GM23248 (cell line): ENCODE results near the gene TRIM32. TPM values are rescaled to one million over a fixed set of nuclear protein-coding genes. Genes with fewer than 3 reads are reported as not detected.

ENCODE experiments used
- DNase-seq: peaks from one replicate; pipeline ENCODE4 v3.0.0-alpha.2; 2015
- H2AFZ ChIP-seq: fragments of 200-600 bp; sonication (generic); 2 replicates; pipeline ENCODE4 v1.6.1; 2016; ENCODE audit warnings: antibody characterized with exemption
- H3F3A ChIP-seq: fragments of 200-600 bp; sonication (generic); 2 replicates; pipeline ENCODE4 v1.6.1; 2016; ENCODE audit warnings: mild to moderate bottlenecking, antibody characterized with exemption, mixed run types; ENCODE audit not compliant: insufficient read depth
- H3K27ac ChIP-seq: fragments of 200-600 bp; sonication (generic); 2 replicates; pipeline ENCODE4 v1.5.1; 2016; ENCODE audit warnings: mild to moderate bottlenecking
- H3K27me3 ChIP-seq: fragments of 200-600 bp; sonication (generic); replicated peaks from 2 replicates; pipeline ENCODE4 v1.6.1; 2016; ENCODE audit warnings: mild to moderate bottlenecking; ENCODE audit not compliant: insufficient read depth
- H3K36me3 ChIP-seq: fragments of 200-600 bp; sonication (generic); 2 replicates; pipeline ENCODE4 v1.6.1; 2016; ENCODE audit warnings: low read depth, mild to moderate bottlenecking
- H3K4me1 ChIP-seq: fragments of 200-600 bp; sonication (generic); 2 replicates; pipeline ENCODE4 v1.6.1; 2016; ENCODE audit warnings: mild to moderate bottlenecking; ENCODE audit not compliant: insufficient read depth
- H3K4me2 ChIP-seq: fragments of 200-600 bp; sonication (generic); one replicate; pipeline ENCODE4 v1.6.1; 2016; ENCODE audit warnings: mild to moderate bottlenecking; ENCODE audit not compliant: unreplicated experiment
- H3K4me3 ChIP-seq: fragments of 200-600 bp; sonication (generic); 2 replicates; pipeline ENCODE4 v1.5.1; 2016; ENCODE audit warnings: mild to moderate bottlenecking
- H3K79me2 ChIP-seq: fragments of 200-600 bp; sonication (generic); 2 replicates; pipeline ENCODE4 v1.6.1; 2016; ENCODE audit warnings: mild to moderate bottlenecking; ENCODE audit not compliant: insufficient read depth
- H3K9ac ChIP-seq: fragments of 200-600 bp; sonication (generic); 2 replicates; pipeline ENCODE4 v1.6.1; 2016; ENCODE audit warnings: mild to moderate bottlenecking
- H3K9me2 ChIP-seq: fragments of 200-600 bp; sonication (generic); 2 replicates; pipeline ENCODE4 v1.6.1; 2016; ENCODE audit warnings: mixed run types, mild to moderate bottlenecking, moderate library complexity; ENCODE audit not compliant: insufficient read depth
- H3K9me3 ChIP-seq: fragments of 200-600 bp; sonication (generic); one replicate; pipeline ENCODE4 v1.6.1; 2017; ENCODE audit warnings: low read depth
- H4K20me1 ChIP-seq: fragments of 200-600 bp; sonication (generic); 2 replicates; pipeline ENCODE4 v1.6.0; 2016; ENCODE audit not compliant: insufficient read depth
- EZH2 ChIP-seq: fragments of 200-600 bp; sonication (generic); IDR thresholded peaks from 2 replicates; pipeline ENCODE4 v1.6.1; 2018; ENCODE audit warnings: antibody characterized with exemption, mild to moderate bottlenecking; ENCODE audit not compliant: insufficient read depth, poor library complexity, severe bottlenecking
- EZH2phosphoT487 ChIP-seq: fragments of 200-600 bp; sonication (generic); IDR thresholded peaks from 2 replicates; pipeline ENCODE4 v1.6.1; 2018; ENCODE audit warnings: antibody characterized with exemption, moderate library complexity, mild to moderate bottlenecking, low read depth; ENCODE audit not compliant: insufficient read depth
- WGBS, 2 experiments: methylation state at CpG; one replicate each; pipeline ENCODE4 v1.1.6; 2015 to 2017; ENCODE audit warnings: low lambda C conversion rate in 2 of 2, low coverage in 1 of 2; ENCODE audit errors: missing lambda C conversion rate in 2 of 2; 5-methylcytosine and 5-hydroxymethylcytosine counted together
- in situ Hi-C: fragments of 300-500 bp; cut with MboI; formaldehyde crosslinking; loops from 2 replicates; pipeline ENCODE4 v1.15.0; 2020
- polyA plus RNA-seq: library from polyadenylated mRNA; unstranded; fragments of >200 nt; fragmentation: Nextera tagmentation; extraction: Ambion mirVana; gene quantifications from 2 replicates; pipeline ENCODE4 v1.2.1, GENCODE V29; 2016
- total RNA-seq: library from RNA; depleted of rRNA; stranded (reverse); fragments of >200 nt; shearing (Covaris generic); gene quantifications from 2 replicates; pipeline ENCODE4 v1.2.3, GENCODE V29; 2014

Gene TRIM32
- total and polyA plus RNA-seq, 2 experiments from 2014 or later = 34.5 to 41.9 TPM

DNA sequence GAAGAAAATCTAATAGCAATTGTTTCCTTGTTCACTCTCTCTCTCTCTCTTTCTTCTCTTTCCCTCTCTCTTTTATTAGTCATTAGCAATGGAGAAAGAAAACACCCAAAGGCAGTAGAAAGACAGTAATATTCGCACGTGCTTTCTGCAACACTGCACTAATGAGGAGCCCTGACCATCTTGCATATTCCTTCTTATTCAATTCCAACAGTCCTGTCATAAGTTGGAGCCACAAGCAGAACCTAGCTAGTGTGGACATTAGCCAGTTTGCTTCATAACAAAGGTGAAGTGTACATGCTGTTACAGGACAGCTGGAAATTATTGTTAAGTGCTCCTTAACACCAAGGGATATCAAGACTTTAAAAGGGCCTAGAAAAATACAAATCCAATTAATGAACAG is 63.4 kb downstream of the TRIM32 start:
- DNase-seq = no peak
- H3K4me3 ChIP-seq = no peak overlapping the region
- H3K4me2 ChIP-seq = no peak overlapping the region
- no peaks in the 10 kb centered on the region for H3K9me2 ChIP-seq
- H3K4me1 ChIP-seq = no peaks in the 10 kb centered on the region
- in situ Hi-C loops = no loop called here
- H3K27ac ChIP-seq = no peak overlapping the region
- no peaks in the 10 kb centered on the region for H3K27me3 ChIP-seq
- TF ChIP-seq EZH2phosphoT487 = no peak
- TF ChIP-seq EZH2 = no peak
- H4K20me1 ChIP-seq = no peaks in the 10 kb centered on the region
- no peak overlapping the region for H2AFZ ChIP-seq
- H3K9me3 ChIP-seq = no peaks in the 10 kb centered on the region
- no peaks in the 10 kb centered on the region for H3K79me2 ChIP-seq
- 48 to 56% methylated on average over 2 of the region's 2 CpGs for WGBS, 2 experiments
- H3K9ac ChIP-seq = no peak overlapping the region
- no peaks in the 10 kb centered on the region for H3K36me3 ChIP-seq
- H3F3A ChIP-seq = no peaks in the 10 kb centered on the region
